G401.6 (cell line): ENCODE measurements around the gene PFN3.
"Not testable (repeated sequence)": the region's sequence is repeated elsewhere in the genome, so short reads cannot be mapped to it uniquely, and the experiment has no call there.

ENCODE experiments used
- FAIRE-seq: peaks from 2 replicates; lab custom pipeline; 2012; peaks lifted over from hg19 to GRCh38; lab: Jason Lieb, UNC

Gene PFN3

GRCh38 chr5:177393206-177393765 is 7.2 kb downstream of the PFN3 start:
- FAIRE-seq: no peak

GRCh38 chr5:177392765-177393164 is 7.7 kb downstream of the PFN3 start:
- FAIRE-seq: no peak

- peak; percentile 87 for FAIRE-seq
Measured at GRCh38 chr5:177390363-177391300, 9.8 kb downstream of the PFN3 start.

- FAIRE-seq: no peak
Measured at GRCh38 chr5:177389241-177390169, 11.0 kb downstream of the PFN3 start.

GRCh38 chr5:177388521-177389052 is 11.9 kb downstream of the PFN3 start:
- FAIRE-seq: no peak

GRCh38 chr5:177387405-177387804 is 13.1 kb downstream of the PFN3 start:
- FAIRE-seq: no peak

GRCh38 chr5:177386542-177386941 is 13.9 kb downstream of the PFN3 start:
- no peak for FAIRE-seq

- FAIRE-seq: no peak
Measured at GRCh38 chr5:177385720-177386119, 14.7 kb downstream of the PFN3 start.

- FAIRE-seq: no peak
Measured at GRCh38 chr5:177384134-177384533, 16.3 kb downstream of the PFN3 start, which contains the start of gene SLC34A1. TSS of gene SLC34A1 (plus strand) at chr5:177384434. CDS start at chr5:177385742, 1,308 bp downstream.

- no peak for FAIRE-seq
Measured at GRCh38 chr5:177383181-177383580, 17.3 kb downstream of the PFN3 start.

GRCh38 chr5:177382423-177383029 is 17.9 kb downstream of the PFN3 start:
- FAIRE-seq: no peak

GRCh38 chr5:177380805-177381126 is 19.7 kb downstream of the PFN3 start:
- FAIRE-seq: no peak

- no peak for FAIRE-seq
Measured at GRCh38 chr5:177378884-177379883, 21.3 kb downstream of the PFN3 start.

- no peak for FAIRE-seq
Measured at GRCh38 chr5:177377851-177378776, 22.3 kb downstream of the PFN3 start.

- no peak for FAIRE-seq
Measured at GRCh38 chr5:177376107-177376506, 24.4 kb downstream of the PFN3 start.

GRCh38 chr5:177375516-177375915 is 24.9 kb downstream of the PFN3 start:
- not testable (repeated sequence) for FAIRE-seq

GRCh38 chr5:177374211-177374610 is 26.2 kb downstream of the PFN3 start:
- no peak for FAIRE-seq

- FAIRE-seq: no peak
Measured at GRCh38 chr5:177373806-177374205, 26.7 kb downstream of the PFN3 start.

GRCh38 chr5:177372910-177373309 is 27.6 kb downstream of the PFN3 start:
- no peak for FAIRE-seq
